Stimulated activated CD4-positive, alpha-beta T cell treated with anti-CD3 and anti-CD28 coated beads, Interleukin-12 subunit alpha, Interleukin-12 subunit beta, amount 100 ng/mL, for 24 hours (primary cell): Measurements from ENCODE around the gene ACSBG1.

Source experiments
- DNase-seq, 2 experiments: peaks; one replicate each; pipeline ENCODE4 v3.0.0-alpha.2; 2020; ENCODE audit warnings: low read depth in 2 of 2

ACSBG1 gene

GRCh38 chr15:78234515-78235040, at the start of gene ACSBG1:
ACSBG1 (minus strand) TSS chr15:78234565; CDS start chr15:78234501, 64 bp downstream.
- no peak for DNase-seq

- no peak for DNase-seq
Observed at GRCh38 chr15:78282324-78282723, 48.0 kb upstream of the ACSBG1 start.

GRCh38 chr15:78280319-78281072, 46.1 kb upstream of the ACSBG1 start:
- DNase-seq, result no peak

GRCh38 chr15:78276064-78276943, 41.9 kb upstream of the ACSBG1 start:
- DNase-seq, result no peak

- DNase-seq, result no peak
Observed at GRCh38 chr15:78274994-78275393, 40.6 kb upstream of the ACSBG1 start.

GRCh38 chr15:78272776-78273175, 38.4 kb upstream of the ACSBG1 start:
- DNase-seq, result no peak

GRCh38 chr15:78272316-78272715, 38.0 kb upstream of the ACSBG1 start:
- DNase-seq, result no peak

GRCh38 chr15:78266806-78267205, 32.4 kb upstream of the ACSBG1 start:
- DNase-seq, result no peak

- DNase-seq, result no peak
Observed at GRCh38 chr15:78266229-78266628, 31.9 kb upstream of the ACSBG1 start.

- DNase-seq, result no peak
Observed at GRCh38 chr15:78265752-78266224, 31.4 kb upstream of the ACSBG1 start.

- no peak for DNase-seq
Observed at GRCh38 chr15:78265137-78265460, 30.7 kb upstream of the ACSBG1 start.

- DNase-seq, result peak; percentile 26 to 33
Observed at GRCh38 chr15:78264304-78265136, 30.2 kb upstream of the ACSBG1 start, which contains the start of gene DNAJA4. DNAJA4 (plus strand) TSS chr15:78264562; CDS start chr15:78264764, 202 bp downstream.

- DNase-seq, result no peak
Observed at GRCh38 chr15:78263907-78264303, 29.5 kb upstream of the ACSBG1 start.

- DNase-seq, result no peak
Observed at GRCh38 chr15:78263351-78263781, 29.0 kb upstream of the ACSBG1 start.

- no peak for DNase-seq
Observed at GRCh38 chr15:78261062-78261461, 26.7 kb upstream of the ACSBG1 start.

- DNase-seq, result no peak
Observed at GRCh38 chr15:78260489-78260888, 26.1 kb upstream of the ACSBG1 start.

- DNase-seq, result no peak
Observed at GRCh38 chr15:78259232-78259631, 24.9 kb upstream of the ACSBG1 start.

- no peak for DNase-seq
Observed at GRCh38 chr15:78257681-78258080, 23.3 kb upstream of the ACSBG1 start.

- no peak for DNase-seq
Observed at GRCh38 chr15:78256044-78256437, 21.7 kb upstream of the ACSBG1 start.

- no peak for DNase-seq
Observed at GRCh38 chr15:78255421-78256043, 21.2 kb upstream of the ACSBG1 start.

- no peak for DNase-seq
Observed at GRCh38 chr15:78251136-78251535, 16.8 kb upstream of the ACSBG1 start.
